ENCODE results near the gene ZNF716.

- TF ChIP-seq POLR2A (IDR thresholded peaks at IDR 0.05): no peak
- TF ChIP-seq CTCF (IDR thresholded peaks at IDR 0.05): peak in 1 of 12 donors; percentile 4
Measured at GRCh38 chr7:57423768-57424167, 26.2 kb upstream of the ZNF716 start.

Data from heart left ventricle (tissue), 13 donors.